SHP77 (cell line): Measurements from ENCODE around the gene CAPN10.
"Not testable (repeated sequence)": the region's sequence is repeated elsewhere in the genome, so short reads cannot be mapped to it uniquely, and the experiment has no call there.

Experiments
- DNase-seq, 2 experiments: peaks; one replicate each; lab custom pipeline; 2025; lab: John Stamatoyannopoulos, UW

CAPN10 gene

DNA sequence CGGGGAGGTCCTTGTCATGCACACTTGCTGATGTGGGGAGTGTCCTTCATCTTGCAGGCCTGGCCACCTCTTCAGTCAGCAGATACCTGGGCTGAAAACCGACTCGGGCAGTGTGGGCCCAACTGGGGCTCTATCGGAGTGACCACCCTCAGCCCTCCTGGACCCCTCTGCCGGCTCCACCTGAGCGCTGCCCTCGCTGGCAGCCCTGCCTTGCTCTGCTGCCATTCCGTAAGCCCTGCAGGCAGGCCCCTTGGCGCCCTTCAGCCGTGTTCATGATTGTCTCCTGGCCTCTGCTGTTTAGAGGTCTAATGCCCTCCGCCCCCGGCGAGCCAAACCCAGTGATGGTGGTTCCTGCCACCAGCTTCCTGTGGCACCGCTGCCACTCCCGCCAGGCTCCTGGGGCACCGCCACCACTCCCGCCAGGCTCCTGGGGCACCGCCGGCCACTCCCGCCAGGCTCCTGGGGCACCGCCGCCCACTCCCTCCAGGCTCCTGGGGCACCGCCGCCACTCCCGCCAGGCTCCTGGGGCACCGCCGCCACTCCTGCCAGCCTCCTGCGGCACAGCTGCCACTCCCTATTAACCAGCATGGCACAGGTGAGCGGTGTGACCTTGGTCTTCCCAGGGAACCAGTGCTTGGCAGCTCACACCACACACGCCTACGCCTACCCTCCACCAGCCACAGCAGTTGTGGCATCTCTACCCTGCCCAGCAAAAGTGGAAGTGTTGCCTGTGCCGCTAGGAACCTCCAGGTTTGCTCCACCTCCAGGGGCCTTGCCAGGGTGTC lies 15.9 kb downstream of the CAPN10 start:
- DNase-seq, result no peak

DNA sequence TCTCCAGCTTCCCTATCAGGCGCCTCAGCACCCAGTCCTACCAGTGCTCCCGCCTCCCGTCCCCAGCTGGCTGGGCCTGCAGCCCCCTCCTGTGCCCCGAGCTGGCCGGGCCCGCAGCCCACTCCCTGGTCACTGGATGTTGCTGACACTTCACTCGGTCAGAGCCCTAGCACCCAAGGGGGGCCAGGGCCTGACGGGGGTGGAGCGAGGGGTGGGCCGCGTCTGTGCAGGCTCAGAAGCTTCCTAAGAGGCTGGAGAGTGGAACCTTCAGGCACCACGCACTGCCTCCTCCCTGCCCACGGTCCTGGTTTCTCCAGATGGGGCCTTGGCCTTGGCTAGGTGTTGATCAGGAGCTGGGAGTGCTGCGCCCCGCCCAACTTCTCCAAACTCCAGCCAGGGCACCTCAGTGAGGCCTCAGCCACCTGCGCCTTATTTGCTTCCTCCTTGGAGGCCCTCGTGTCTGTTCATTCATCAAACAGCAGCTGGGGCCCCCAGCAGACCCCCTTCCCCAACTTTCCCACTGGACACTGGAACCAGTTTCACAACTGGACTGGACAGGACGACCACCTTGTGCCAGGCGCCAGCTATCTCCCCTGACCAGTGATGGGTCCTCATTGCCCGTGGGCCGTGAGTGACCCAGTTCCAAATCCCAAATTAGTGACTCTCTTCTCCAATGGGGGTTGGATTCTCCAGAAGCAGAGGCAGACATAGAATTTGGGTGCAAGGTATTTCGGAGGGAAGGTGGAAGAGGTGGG lies 16.7 kb downstream of the CAPN10 start:
- DNase-seq, result no peak

DNA sequence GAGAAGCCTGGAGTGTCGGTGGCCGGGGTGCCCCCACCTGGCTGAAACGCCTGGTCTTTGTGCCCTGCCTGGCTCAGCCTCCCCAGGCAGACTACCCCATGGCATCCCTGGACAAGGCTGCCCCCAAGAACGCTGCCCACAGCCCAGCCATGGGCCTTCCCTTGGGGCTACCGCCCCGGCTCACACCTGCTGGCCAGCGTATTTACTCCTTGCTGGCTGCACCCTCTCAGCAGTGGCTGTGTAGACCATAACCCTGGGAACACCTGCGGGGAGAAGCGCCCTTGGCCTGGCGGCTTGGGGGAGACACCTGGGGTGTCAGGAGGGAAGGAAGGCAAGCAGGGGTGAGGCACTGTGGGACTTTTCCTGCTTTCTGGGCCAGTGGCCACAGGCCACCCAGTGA lies 17.3 kb downstream of the CAPN10 start:
- DNase-seq, result no peak

DNA sequence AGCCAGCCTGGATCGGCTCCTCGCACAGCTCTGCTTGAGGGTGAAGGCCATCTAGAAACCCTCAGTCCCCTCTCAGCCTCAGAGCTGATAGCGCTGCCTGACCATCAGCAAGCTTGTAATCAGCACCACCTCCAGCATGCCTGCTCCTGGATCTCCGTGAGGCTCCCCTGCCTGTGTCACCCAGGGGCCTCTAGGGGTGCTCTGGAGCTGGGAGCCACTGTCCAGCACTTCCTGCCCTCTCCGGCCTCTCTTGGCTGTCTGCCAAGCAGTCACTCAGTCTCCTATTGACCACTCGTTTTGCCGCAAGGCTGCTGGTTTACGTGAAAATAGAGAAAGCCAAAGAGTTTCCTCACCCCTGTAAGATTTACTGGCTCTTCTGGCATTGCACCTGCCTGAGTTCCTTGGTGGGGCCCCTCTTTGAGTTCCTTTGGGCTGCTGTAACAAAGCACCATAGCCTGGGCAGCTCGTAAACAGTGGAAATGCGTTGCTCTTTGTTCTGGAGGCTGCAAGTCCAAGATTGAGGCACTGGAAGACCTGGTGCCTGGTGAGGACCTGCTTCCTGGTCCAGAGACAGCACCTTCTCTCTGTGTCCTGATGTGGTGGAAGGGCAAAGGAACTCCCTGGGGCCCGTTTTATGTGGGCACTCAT lies 17.9 kb downstream of the CAPN10 start:
- DNase-seq, result peak; percentile 81 to 88

DNA sequence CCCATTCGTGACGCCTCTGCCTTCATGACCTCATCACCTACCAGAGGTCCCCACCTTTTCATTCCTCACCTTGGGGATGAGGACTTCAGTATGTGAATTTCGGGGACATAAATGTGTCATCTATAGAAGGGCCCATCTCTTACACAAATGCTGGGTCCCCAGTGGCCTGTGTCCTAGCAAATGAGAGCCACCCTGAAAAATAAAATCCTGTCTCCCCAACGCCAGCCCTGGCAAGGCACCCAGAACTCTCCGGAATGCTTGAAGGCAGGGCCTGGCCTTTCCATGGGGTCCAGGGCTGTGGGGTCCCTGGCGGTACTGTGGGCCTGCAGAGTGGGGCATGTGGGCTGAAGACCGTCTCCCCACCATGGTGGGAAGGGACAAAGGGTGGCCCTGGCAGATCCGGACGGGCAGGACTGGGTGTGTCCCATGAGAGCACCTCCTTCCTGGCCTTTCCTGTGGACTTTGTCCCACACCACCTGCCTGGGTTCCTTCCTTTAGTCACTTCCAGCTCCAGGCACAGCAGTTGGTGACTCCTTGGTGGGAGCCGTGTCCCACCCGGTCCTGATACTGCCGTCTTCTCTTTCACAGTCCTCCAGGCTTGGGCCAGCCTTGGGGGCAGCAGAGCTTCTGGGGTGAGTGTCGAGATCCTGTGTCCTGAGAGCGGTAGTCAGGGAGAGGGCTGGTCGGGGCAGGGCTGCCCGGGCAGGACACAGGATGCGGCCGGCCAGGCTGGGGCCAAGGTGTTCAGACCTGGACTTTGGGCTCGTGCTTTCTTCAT lies 18.6 kb downstream of the CAPN10 start:
- DNase-seq, result no peak

DNA sequence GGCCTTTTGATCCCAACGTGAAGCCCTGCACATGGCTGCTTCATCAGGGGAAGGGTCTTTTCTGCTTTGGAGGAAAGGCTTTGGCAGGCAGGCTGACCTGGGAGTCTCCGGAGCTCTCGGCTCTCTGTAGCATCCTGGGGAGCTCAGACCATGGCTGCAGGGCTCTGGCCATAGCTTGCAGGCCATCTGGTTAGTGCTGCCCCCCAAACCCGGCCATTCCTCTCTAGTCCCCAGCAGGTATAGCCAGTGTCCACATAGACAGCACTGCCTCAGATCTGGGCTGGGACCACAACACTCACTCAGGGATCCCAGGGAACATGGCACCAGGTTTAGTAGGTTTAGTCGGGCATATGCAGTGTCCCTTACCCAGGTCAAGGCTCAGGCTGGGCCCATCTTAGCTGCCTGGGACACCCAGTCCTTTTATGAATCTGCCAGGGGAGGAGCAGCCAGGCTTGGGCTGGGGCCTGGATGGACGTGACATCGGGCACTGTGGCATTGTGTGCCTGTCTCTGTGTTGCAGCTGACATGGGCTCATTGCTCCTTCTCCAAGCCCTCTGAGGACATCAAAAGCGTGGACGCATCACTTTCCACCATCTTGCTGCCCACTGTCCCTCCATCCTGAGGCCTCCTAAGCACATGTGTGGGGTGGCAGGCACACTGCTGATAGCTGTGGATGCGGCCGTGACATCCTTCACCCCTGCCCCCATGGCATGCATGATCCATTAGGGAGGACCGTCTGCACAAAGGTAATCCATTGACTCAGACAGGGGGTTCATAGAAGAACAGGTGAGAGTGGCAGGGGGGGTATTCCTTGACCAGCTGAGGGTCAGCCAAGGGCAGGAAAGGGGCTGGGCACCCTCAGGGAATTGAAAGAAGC lies 19.6 kb downstream of the CAPN10 start:
- no peak for DNase-seq

DNA sequence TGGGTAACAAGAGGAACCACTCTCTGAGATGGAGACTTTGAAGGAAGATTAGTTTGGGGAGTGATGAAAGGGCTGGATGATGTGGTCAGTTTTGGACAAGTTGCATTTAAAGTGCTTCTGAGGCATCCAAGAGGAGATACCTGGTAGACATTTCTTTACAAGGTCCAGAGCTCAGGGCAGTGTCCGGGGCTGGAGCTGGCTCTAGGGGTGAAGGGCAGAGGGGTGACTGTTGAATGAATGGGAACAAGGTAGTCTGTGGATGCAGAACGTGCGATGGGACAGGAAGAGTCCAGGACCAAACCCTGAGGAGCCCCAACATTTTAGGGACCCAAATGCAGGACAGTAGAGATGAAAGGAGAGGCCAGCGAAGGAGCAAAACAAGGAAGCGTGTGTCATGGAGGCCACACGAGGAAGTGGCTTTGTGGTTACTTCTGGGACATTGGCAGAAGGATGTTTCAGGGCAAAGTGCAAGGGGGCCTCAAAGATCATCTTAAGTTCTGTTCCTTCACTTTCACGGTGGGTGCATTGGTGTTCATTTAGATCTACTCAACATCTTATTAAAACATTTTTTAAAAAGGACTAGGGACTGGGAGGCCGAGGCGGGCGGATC lies 25.2 kb downstream of the CAPN10 start:
- no peak for DNase-seq

DNA sequence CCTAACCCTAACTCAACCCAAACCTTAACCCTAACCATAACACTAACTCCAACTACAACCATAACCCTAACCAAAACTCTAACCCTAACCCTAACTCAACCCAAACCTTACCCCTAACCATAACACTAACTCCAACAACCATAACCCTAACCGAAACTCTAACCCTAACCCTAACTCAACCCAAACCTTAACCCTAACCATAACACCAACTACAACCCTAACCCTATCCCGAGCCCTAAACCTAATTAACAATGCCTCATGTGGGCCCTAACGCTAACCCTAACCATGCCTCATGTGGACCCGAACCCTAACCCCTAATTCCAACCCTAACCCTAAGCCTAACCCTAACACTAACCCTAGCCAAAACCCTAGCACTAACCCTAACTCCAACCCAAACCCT lies 27.2 kb downstream of the CAPN10 start:
- no peak for DNase-seq

DNA sequence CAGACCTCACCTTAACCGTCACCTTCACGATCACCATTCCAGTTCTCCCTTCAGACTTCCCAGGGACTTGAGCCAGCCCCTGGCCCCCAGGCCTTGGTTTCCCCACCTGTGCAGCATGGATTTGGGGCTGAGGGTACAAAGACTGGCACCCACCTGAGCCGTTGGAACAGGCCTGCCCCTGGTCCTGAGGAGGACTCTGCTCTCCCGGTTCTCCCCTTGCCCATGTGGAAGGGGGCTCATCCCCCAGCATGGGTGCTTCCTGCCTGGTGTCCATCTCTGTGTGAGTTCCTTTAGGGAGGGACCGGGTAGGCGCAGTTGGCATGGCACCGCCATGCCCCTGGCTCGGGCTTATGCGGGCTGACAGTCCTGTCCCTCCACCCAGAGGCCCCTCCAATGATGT lies 27.9 kb downstream of the CAPN10 start:
- no peak for DNase-seq

DNA sequence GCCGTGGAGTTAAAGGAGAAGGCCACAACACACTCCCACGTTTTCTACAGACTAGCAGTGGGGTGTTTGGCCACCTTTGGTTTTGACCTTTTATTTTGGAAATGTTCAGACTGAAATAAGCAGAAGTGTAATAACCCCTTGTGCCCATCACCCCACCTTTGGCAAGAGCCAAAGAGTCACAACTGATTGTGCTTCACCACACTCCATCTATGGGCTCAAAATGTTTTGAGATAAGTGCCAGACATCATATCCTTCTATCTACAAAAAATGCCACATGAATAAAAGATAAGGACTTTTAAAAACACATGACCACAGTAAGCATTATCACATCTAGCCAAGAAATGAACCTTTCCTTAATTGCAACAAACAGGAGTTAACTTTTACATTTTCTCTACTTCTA lies 28.9 kb downstream of the CAPN10 start:
- no peak for DNase-seq

DNA sequence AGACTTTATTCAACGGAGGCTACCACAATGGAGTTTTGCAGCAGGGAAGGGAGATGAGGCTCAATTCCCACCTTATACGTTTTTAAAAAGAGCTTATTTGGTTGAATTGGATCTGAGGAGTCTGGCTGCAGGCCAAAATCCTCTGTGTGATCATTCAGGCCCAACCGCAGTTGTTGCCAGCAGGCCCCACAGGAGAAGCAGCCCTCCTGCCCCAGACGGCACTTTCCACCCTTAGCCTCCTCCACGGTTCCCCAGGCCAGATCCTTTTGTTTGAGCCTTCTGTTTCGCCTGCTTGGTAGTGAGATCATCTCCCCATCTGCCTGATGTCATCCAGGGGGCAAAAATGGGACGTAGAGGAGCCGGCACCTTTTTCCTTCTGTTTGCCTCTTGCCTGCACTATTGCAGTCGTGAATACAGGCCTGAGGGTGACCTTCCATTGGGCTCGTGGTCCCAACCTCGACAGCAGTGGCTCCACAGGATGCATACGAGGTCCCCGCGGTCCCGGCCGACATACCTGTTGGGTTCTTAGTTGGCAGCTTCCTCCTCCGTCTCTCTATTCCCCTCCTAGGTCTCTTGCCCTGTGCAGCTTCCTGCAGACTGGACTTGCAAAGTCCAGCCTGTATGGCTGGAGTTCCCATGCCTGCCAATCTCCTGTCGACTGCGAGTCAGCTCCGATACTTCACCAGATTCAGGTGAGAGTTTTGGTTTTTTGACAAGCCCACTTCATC lies 29.4 kb downstream of the CAPN10 start:
- peak in 1 of 2 experiments; percentile 9 for DNase-seq

DNA sequence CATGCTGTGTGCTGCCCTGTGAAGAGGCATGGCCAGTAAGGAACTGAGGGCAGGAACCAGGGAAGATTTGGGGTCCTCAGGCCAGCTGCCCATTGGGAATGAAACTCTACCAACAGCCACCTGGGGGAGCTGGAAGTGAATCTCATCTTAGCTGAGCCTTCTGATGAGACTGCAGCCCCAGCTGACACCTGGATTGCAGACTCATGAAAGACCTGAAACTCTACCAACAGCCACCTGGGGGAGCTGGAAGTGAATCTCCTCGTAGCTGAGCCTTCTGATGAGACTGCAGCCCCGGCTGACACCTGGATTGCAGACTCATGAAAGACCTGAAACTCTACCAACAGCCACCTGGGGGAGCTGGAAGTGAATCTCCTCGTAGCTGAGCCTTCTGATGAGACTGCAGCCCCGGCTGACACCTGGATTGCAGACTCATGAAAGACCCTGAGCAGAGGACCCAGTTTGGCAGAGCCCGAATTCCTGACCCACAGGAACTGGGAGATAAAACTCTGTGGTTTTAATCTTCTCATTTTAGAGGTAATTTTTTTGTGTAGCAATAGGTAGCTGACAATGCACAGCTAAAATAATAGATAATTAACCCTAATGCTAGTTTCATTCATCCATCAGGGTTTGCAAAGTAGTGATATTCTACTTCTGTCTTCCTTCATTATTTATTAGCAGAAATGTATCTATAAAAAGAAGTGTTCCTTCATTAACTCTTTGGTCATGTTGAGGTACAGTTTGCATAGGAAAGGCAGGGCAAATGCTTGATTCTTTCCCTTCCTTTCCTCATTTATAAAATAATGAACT lies 30.5 kb downstream of the CAPN10 start:
- DNase-seq, result not testable (repeated sequence)

DNA sequence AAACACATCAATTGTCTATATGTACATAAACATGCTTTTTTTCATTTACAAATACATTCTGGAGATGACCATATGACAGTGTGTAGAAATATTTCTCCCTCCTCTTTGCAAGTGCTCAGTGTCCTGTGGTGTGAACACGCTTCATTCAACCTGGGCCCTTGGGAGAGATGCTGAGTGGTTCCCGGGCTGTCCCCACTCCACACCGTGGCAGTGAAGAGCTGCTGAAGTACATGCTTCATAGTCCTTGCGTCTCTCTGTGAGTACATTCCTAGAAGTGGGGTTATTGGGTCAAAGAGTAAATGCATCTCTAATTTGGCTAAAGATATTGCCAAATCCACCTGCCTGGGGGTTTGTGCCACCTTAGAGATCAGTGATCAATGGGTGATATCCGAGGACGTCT lies 32.2 kb downstream of the CAPN10 start:
- no peak for DNase-seq

DNA sequence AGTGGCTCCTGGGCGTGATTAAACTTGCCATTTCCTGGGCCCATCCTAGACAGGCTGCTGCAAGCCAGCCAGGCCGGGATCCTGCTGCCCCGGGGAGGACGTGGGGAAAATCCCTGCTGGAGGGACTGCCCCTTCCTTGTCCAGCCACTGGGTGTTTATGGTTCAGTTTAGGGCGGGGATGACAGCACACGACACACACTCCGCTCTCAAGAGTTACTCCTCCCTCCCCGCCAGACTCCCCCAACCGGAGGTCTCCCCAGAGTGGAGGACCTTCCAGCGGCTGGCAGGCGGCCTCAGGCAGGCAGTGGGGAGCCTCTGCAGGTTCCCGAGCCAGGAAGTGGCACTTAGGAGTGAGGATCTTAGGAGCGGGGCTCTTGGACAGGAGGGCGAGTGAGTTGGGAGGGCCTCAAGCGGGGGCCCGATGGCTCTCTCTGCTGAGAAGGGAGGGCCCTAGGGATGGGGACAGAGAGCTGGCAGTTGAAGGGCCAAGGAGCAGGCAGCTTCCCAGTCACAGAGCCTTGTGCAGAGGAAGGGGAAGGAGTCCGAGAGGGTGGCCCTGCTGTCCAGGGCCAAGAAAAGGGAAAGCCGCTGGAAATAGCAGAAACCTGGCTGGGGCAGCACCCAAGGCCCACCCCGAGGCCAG lies 33.1 kb downstream of the CAPN10 start:
- no peak for DNase-seq

DNA sequence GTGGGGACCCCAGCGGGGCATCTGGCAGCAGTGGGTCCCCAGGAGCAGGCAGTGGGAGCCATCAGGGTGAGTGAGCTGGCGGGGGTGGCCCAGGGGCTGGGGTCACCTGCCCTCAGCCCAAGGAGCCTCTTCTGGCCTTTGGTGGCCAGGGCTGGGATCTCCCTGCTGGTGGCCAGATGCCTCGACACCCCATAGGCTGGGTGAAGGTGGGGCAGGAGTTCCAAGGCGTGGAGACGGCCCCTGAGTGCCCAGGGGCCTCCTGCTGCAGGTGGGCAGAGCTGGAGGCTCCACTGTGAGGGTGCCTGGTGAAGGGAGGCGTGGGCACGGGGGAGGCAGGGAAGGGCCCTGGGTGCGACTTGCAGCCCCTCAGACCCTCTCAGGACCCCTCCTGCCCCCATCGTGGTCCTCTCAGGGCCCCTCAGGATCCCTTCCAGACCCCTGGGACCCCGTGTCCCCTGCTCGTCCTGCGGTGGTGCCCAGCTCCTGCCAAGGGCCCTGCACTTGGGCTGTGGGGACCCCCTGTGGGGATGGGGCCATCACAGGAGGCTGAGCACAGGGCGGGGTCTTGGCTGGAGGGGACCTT lies 33.7 kb downstream of the CAPN10 start:
- DNase-seq, result no peak

DNA sequence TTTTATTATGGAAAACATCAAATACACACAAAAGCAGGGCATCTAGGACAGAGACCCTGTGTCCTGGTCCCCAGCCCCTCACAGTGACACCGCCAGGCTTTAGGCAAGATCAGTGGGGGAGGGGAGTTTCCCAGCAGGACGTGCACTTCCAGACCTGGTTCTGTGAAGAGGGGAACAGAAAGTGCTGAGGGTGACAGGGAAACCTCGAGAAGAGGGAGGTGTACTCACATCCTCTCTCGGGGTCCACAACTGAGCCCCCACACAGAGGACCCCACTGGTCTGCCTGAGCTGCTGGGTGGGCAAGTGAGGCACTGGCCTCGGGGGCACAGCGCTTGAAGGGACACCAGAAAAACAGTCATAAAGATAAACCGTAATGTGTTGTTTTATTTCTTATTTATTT lies 34.3 kb downstream of the CAPN10 start:
- no peak for DNase-seq

DNA sequence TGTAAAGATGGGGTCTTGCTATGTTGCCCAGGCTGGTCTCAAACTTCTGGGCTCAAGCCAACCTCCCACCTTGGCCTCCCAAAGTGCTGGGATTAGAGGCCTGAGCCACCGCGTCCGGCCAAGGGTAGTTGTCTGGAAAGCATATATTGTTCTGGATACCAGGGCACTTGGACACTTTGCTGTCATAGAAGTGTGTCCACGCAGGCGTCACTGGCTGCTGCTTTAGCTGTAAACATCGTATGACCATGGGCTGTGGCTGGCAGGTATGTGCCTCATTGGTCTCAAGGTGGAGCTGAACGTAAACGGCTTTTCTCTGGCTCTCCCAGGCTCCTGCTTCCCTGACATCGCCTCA lies 35.5 kb downstream of the CAPN10 start:
- no peak for DNase-seq

DNA sequence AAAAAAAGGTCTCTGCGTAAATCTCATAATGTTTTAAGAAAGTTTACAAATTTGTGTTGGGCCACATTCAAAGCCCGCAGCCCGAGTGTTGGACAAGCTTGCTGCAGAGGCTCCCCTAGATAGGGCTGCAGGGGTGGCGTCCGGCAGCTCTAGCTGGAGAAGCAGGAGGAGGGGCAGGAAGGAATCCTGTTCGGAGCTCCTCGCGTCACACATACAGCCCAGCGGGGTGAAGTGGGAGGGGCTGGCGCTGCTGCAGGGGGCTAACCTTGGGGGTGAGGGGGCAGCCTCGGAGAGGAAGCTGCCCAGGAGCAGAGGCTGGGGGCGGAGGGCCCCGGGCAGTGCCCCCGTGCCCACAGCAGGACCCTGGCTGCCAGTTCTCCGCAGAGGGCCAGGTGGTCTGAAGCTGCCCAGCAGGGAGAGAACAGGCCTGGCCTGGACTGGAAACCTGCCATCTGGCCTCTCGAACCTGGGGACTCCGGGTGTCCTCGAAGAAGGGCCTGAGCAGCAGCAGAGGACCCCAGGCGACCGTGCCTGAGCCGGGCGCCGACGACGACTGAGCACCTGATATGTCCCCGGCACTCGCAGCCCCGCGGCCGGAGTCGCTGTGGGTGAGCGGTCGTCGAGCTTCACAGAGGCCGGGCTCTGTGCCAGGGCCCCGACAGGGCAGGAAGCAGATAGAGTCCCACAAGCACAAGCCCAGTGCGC lies 36.1 kb downstream of the CAPN10 start:
- peak in 1 of 2 experiments; percentile 49 for DNase-seq
